ENCODE measurements around the gene OR6F1.
"Not testable (repeated sequence)": the region's sequence is repeated elsewhere in the genome, so short reads cannot be mapped to it uniquely, and the experiment has no call there.

OR6F1 gene

GRCh38 chr1:247747616-247748015 lies 31.2 kb upstream of the OR6F1 start:
- no peak for TF ChIP-seq CTCF (conservative IDR thresholded peaks at IDR 0.05; ENCODE audit: low read depth, low read length)
- no peak overlapping the region for H3K27ac ChIP-seq

GRCh38 chr1:247746391-247746935 lies 30.0 kb upstream of the OR6F1 start:
- H3K27ac ChIP-seq, result no peak overlapping the region
- no peak for TF ChIP-seq CTCF (conservative IDR thresholded peaks at IDR 0.05; ENCODE audit: low read depth, low read length)
- no peaks in the 10 kb centered on the region for H3K79me2 ChIP-seq (ENCODE audit: insufficient read depth, low read depth)
- H3K4me1 ChIP-seq (ENCODE audit: low read depth, poor library complexity, severe bottlenecking), result no peaks in the 10 kb centered on the region
- H3K4me2 ChIP-seq, result no peak overlapping the region
- H2AFZ ChIP-seq (ENCODE audit: low read depth), result no peak overlapping the region
- H3K9ac ChIP-seq, result no peak overlapping the region
- no peaks in the 10 kb centered on the region for H3K27me3 ChIP-seq (ENCODE audit: insufficient read depth, low read depth)
- no peaks in the 10 kb centered on the region for H3K36me3 ChIP-seq (ENCODE audit: insufficient read depth)
- H4K20me1 ChIP-seq (ENCODE audit: insufficient read depth), result no peaks in the 10 kb centered on the region
- no peak overlapping the region for H3K4me3 ChIP-seq (IDR thresholded peaks at IDR 0.05; ENCODE audit: insufficient read depth, low read depth, low read length)

More at GRCh38 chr1:247747616-247748015, 31.2 kb upstream of the OR6F1 start:
- Histone ChIP-seq H3K4me2 (no peak overlapping the region), H3K9ac (no peak overlapping the region), H3K4me1 (ENCODE audit: low read depth, poor library complexity, severe bottlenecking) (no peaks in the 10 kb centered on the region), H3K79me2 (ENCODE audit: insufficient read depth, low read depth) (no peaks in the 10 kb centered on the region), H4K20me1 (ENCODE audit: insufficient read depth) (no peaks in the 10 kb centered on the region), H2AFZ (ENCODE audit: low read depth) (no peak overlapping the region), H3K27me3 (ENCODE audit: insufficient read depth, low read depth) (no peaks in the 10 kb centered on the region), H3K4me3 (IDR thresholded peaks at IDR 0.05; ENCODE audit: insufficient read depth, low read depth, low read length) (no peak overlapping the region), H3K36me3 (ENCODE audit: insufficient read depth) (no peaks in the 10 kb centered on the region)

- H3K79me2 ChIP-seq (ENCODE audit: insufficient read depth, low read depth); H2AFZ ChIP-seq (ENCODE audit: low read depth); H4K20me1 ChIP-seq (ENCODE audit: insufficient read depth); H3K4me3 ChIP-seq (IDR thresholded peaks at IDR 0.05; ENCODE audit: insufficient read depth, low read depth, low read length); H3K27ac ChIP-seq; H3K9ac ChIP-seq; H3K27me3 ChIP-seq (ENCODE audit: insufficient read depth, low read depth); H3K36me3 ChIP-seq (ENCODE audit: insufficient read depth); H3K4me1 ChIP-seq (ENCODE audit: low read depth, poor library complexity, severe bottlenecking); H3K4me2 ChIP-seq: not testable (repeated sequence)
Measured at GRCh38 chr1:247742215-247742760, 25.8 kb upstream of the OR6F1 start.

- H3K27me3 ChIP-seq (ENCODE audit: insufficient read depth, low read depth), result no peaks in the 10 kb centered on the region
- no peaks in the 10 kb centered on the region for H3K4me1 ChIP-seq (ENCODE audit: low read depth, poor library complexity, severe bottlenecking)
- no peaks in the 10 kb centered on the region for H4K20me1 ChIP-seq (ENCODE audit: insufficient read depth)
- no peak overlapping the region for H2AFZ ChIP-seq (ENCODE audit: low read depth)
- no peak overlapping the region for H3K27ac ChIP-seq
- no peaks in the 10 kb centered on the region for H3K79me2 ChIP-seq (ENCODE audit: insufficient read depth, low read depth)
- H3K9ac ChIP-seq, result no peak overlapping the region
- no peak overlapping the region for H3K4me3 ChIP-seq (IDR thresholded peaks at IDR 0.05; ENCODE audit: insufficient read depth, low read depth, low read length)
- H3K36me3 ChIP-seq (ENCODE audit: insufficient read depth), result no peaks in the 10 kb centered on the region
- H3K4me2 ChIP-seq, result no peak overlapping the region
- TF ChIP-seq CTCF (conservative IDR thresholded peaks at IDR 0.05; ENCODE audit: low read depth, low read length), result no peak
Measured at GRCh38 chr1:247741756-247742155, 25.3 kb upstream of the OR6F1 start.

- no peak for TF ChIP-seq CTCF (conservative IDR thresholded peaks at IDR 0.05; ENCODE audit: low read depth, low read length)
- Histone ChIP-seq H3K4me2 (no peak overlapping the region), H3K4me1 (ENCODE audit: low read depth, poor library complexity, severe bottlenecking) (no peaks in the 10 kb centered on the region), H2AFZ (ENCODE audit: low read depth) (no peak overlapping the region), H3K36me3 (ENCODE audit: insufficient read depth) (no peaks in the 10 kb centered on the region), H3K27me3 (ENCODE audit: insufficient read depth, low read depth) (no peaks in the 10 kb centered on the region), H3K9ac (no peak overlapping the region), H4K20me1 (ENCODE audit: insufficient read depth) (no peaks in the 10 kb centered on the region), H3K4me3 (IDR thresholded peaks at IDR 0.05; ENCODE audit: insufficient read depth, low read depth, low read length) (no peak overlapping the region), H3K79me2 (ENCODE audit: insufficient read depth, low read depth) (no peaks in the 10 kb centered on the region), H3K27ac (no peak overlapping the region)
Measured at GRCh38 chr1:247740721-247741120, 24.3 kb upstream of the OR6F1 start.
